Middle frontal gyrus (tissue), 1 donor: ENCODE data around the gene KCNIP3.

Source experiments
- DNase-seq: peaks from one replicate; pipeline ENCODE4 v3.0.0-alpha.2; 2015; ENCODE audit warnings: low spot score; ENCODE audit errors: extremely low spot score

Gene KCNIP3

DNA sequence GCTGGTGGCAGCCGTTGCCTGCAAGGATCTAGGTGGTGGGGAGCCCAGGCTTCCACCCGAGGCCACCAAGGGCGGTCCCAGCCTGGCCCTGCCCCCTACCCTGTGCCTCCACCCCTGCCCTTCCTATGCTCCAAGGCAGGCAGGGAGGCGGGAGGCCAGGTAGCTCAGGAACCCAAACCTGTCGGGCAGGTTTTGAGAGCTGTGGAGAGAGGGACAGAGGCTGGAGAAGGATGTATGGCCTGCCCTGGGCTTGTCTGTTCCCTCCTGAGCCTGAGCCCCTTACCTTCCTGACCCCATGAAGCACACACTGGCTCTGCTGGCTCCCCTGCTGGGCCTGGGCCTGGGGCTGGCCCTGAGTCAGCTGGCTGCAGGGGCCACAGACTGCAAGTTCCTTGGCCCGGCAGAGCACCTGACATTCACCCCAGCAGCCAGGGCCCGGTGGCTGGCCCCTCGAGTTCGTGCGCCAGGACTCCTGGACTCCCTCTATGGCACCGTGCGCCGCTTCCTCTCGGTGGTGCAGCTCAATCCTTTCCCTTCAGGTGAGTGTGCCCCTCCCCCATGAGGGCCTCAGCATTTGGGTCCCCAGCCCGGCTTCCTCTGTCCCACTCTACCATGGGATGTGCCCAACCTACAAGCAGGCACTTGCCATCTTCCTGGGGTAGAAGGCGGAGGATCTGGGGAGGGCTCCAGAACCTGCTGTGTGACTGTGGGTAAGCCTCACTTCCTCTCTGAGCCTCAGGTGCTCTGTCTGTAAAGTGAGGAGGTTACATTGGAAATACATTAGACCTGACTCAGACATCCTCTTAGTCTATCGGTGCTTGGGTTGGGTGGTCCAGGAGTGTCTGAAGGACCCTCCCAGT, 22.6 kb upstream of the KCNIP3 start, which contains the start of gene PROM2:
TSS of gene PROM2 (plus strand) at position 159 of the 860 bp plus-strand sequence. CDS start at position 296, 137 bp downstream.
- no peak for DNase-seq

DNA sequence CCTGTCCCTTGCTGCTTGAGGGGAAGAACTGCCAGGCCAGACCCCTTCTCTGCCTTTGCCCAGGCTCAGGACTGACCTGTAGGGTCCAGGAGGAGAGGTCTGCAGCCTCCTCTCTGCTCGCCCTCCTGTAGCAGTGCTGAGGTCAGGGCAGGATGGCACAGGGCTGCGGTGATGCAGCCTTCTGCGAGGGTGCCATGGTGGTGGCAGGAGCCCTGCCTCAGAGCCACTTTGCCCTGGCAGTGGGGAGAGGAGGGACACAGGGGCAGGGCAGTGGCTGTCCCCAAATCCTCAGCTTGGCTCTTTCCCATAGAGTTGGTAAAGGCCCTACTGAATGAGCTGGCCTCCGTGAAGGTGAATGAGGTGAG, 22.0 kb upstream of the KCNIP3 start:
- DNase-seq: no peak

DNA sequence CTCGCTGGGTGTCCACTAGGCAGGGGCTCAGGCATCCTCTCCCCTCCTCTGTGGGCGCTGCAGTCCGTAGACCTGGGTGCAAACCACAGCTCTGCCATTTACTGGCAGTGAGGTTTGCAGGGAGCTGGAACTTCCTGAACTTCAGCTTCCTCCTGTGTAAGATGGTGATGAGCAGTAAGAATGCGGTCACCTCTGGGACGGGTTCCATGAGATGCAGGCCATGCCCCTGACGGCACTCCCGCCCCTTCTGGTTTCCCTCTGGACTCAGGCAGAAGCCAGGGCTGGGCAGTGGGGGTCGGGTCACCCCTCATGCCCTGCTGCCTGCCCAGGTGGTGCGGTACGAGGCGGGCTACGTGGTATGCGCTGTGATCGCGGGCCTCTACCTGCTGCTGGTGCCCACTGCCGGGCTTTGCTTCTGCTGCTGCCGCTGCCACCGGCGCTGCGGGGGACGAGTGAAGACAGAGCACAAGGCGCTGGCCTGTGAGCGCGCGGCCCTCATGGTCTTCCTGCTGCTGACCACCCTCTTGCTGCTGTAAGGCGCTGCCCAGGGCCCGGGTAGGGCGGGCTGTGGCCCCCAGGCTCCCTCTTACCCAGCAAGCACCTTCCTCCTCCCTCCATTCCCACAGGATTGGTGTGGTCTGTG, 21.4 kb upstream of the KCNIP3 start:
- DNase-seq: no peak

DNA sequence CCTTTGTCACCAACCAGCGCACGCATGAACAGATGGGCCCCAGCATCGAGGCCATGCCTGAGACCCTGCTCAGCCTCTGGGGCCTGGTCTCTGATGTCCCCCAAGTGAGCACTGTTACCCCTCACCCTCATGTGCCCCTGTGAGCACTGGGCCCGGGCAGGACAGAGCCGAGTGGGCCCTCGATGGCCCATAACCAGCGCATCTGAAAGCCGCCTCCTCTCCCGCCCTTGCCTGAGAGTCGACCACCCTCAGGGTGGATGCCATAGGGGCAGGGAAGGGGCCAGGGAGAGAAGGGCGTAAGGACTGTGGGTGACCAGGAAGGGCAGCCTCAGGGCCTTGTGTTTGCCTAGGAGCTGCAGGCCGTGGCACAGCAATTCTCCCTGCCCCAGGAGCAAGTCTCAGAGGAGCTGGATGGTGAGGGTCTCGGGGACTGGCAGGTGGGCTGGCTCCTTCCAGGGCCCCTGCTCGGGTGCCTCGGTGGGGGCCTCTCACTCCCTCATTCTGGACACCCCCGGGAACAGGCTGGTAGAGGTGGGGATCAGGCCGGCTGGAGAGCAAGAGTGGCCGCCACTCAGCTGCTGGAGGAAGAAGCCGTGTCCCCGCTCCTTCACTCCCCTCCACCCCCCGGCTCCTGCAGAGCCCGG, 20.8 kb upstream of the KCNIP3 start:
- DNase-seq: no peak

DNA sequence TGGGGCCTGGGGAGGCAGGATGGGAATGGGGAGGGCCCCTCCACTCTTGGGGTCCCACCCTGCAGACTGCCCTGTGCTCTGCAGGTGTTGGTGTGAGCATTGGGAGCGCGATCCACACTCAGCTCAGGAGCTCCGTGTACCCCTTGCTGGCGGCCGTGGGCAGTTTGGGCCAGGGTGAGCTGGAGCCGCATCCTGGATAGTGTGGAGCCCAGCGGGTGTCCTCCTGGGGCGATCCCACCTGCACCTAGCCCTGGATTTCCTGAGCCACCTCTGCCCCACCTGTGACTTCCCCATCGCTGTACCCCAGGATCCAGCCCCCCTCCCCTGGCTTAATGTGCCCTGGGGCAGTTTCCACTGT, 20.3 kb upstream of the KCNIP3 start:
- no peak for DNase-seq

DNA sequence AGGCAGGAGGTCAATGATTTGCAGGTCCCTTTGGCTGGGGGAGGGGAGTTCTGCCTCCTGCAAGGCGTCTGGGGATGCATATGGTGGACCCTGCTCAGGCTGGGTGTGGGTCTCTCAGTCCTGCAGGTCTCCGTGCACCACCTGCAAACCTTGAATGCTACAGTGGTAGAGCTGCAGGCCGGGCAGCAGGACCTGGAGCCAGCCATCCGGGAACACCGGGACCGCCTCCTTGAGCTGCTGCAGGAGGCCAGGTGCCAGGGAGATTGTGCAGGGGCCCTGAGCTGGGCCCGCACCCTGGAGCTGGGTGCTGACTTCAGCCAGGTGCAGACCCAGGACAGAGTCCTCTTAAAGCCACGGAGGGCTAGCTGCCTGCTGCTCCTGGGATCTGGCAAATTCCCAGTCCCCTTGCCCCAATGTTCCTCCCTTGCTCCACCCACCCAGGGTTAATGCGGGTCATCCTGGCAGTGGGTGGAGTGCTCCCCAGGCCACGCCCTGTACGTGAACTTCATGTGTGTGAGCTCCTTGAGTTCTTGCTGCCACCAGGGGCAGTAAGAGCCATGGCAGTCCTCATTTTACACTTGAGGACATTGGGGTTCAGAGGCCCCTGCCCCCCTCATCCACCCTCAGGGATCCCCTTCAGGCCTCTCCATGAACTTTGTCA, 19.8 kb upstream of the KCNIP3 start:
- no peak for DNase-seq

DNA sequence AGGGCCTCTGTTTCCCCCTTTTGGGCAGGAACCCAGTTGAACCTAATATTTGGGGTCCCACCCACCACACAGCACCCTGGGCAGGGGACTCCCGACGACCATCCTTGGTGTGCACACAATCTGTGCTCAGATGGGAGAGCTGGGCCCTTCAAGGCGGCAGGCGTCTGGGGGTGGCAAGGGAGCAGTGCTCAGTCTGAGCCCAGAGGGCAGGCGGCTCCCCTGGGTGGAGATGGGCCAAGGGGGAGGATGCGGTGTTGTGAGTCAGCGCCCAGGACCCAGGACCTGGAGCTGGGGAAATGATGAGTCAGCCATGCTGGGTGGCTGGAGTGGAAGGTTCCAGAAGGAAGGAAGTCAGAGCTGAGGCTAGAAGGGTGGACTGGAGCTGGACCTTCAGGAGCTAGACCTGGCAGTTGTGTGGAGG, 19.1 kb upstream of the KCNIP3 start:
- no peak for DNase-seq

DNA sequence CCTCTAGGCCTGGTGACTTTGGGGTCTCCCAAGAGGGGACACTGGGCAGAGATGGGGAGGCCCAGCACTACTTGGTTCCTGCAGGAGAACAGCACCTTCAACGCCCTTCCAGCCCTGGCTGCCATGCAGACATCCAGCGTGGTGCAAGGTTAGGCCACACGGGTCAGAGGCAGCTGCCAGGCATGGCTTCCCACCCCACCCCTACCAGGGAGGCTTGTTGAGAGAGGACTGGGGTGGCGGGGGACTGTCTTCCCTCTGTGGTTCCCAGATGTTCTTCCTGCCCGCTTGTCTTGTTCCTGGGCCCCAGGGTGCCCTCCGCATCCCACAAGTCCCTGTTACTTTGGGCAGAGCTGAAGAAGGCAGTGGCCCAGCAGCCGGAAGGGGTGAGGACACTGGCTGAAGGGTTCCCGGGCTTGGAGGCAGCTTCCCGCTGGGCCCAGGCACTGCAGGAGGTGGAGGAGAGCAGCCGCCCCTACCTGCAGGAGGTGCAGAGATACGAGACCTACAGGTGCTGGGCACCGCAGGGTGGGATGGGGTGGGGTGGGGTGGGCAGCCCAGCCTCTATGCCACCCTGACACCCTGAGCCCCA, 18.4 kb upstream of the KCNIP3 start:
- no peak for DNase-seq

DNA sequence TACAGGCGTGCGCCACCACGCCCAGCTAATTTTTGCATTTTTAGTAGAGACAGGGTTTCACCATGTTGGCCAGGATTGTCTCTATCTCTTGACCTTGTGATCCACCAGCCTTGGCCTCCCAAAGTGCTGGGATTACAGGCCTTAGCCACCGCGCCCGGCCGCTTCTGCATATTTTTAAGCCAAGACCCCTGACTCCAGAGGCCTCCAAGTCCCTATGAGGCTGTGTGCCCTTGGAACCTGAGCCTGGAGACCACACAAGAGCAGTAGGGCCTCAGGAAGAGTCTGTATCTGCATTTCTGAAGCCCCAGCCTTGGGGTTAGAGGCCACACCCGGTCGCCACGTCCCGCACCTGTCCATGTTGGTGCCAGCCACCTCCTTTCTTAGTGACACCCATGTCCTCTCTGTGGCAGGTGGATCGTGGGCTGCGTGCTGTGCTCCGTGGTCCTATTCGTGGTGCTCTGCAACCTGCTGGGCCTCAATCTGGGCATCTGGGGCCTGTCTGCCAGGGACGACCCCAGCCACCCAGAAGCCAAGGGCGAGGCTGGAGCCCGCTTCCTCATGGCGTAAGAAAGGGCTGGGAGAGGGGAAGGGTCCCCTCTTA, 17.6 kb upstream of the KCNIP3 start:
- DNase-seq: no peak

DNA sequence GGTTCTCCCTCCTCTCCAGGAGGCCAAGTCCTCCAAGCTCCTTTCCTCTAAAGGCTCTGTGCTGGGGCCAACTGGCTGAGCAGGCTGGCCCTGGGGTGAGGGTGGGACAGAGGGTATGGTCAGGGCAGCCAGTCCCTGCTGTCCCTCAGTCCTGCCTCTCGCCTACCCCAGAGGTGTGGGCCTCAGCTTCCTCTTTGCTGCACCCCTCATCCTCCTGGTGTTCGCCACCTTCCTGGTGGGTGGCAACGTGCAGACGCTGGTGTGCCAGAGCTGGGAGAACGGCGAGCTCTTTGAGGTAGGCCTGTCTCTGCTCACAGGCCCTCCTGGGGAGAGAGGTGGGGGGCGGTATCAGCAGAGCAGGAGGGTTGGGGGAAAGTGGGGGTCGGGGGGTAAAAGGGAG, 16.1 kb upstream of the KCNIP3 start:
- no peak for DNase-seq

DNA sequence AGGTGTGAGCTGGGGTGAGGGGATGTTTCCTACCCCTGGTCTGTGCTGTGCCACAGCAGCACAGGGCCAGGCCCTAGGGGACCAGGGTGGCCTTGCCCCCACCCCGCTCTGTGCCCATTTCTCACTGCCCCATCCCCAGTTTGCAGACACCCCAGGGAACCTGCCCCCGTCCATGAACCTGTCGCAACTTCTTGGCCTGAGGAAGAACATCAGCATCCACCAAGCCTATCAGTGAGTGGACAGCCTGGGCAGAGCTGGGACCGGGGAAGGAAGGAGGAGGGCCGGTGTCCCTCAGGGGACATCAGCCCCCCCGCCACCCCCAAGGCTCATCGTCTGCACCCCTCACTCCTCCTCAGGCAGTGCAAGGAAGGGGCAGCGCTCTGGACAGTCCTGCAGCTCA, 15.4 kb upstream of the KCNIP3 start:
- DNase-seq: no peak

DNA sequence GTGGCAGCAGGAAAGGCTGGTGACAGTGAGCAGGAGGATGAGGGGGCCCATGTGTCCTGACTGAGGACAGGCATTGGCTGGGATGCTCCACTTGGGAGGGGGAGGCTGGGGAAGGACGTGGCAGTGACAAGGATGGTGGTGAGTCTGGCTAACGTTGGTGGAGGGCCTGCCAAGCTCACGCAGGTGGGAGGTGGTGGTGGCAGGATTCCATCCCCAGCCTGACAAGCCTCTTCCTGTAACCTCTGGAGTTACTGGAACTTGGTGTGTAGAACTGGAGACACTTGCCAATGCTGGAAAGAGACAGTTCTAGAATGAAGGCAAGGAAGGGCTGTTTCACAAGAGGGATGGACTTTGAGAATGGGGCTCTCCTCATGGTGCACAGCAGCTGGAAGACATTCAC, 14.7 kb upstream of the KCNIP3 start:
- DNase-seq: no peak

DNA sequence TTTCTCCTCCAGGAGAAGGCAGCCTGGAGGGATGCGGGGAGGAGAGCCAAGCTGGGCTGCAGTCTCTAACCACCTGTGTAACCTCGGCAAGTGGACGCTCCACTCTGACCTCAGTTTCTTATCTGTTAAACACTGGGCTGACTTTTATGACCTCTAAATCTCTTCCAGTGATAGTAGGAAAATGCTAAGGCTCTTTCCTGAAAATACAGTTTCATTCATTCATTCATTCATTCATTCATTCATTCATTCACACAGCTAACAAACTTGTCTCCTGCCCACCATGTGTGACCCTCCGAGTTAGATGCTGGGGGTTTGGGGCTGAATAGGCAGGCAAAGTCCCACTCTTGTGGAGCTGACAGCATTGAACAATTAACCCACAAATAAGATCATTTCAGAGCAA, 13.6 kb upstream of the KCNIP3 start:
- no peak for DNase-seq

DNA sequence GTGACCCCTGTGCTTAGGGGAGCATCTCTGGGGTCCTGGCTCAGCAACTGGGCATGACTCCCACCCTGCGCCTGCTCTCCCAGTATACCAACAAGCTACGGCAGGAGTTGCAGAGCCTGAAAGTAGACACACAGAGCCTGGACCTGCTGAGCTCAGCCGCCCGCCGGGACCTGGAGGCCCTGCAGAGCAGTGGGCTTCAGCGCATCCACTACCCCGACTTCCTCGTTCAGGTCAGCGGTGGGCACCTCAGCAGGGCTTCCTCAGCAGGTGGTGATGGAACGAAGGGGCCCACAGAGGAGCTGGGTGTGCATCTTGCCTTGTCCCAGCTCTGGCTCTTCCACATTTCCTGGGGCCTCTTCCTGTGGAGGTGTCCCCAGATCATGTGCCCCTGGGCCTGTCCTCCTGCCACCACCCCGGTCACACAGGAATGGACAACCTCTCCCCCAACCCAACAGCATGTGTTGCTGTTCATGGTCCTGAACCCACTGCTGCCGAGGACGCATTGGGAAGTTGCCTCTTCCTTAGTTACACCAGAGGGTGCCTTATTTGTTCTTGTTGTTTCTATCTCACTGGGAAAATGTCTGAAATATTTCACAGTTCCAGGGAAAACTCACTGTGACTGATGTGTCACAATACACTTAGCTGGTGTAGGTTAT, 12.1 kb upstream of the KCNIP3 start:
- DNase-seq: no peak

DNA sequence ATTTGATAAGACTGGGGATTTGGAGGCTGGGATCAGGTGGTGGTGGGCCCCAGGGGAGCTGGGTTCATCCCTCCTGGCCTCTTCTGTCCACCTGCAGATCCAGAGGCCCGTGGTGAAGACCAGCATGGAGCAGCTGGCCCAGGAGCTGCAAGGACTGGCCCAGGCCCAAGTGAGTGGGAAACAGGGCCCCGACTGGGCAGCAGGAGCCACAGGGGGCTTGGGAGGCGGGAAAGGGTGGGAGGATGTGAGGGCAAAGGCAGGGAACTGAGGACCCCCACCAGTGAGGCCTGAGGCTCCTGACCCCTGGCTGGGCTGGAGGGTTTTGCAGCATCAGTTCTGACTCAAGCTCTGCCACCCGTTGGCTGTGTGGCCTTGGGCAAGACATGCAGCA, 11.6 kb upstream of the KCNIP3 start:
- DNase-seq: no peak

DNA sequence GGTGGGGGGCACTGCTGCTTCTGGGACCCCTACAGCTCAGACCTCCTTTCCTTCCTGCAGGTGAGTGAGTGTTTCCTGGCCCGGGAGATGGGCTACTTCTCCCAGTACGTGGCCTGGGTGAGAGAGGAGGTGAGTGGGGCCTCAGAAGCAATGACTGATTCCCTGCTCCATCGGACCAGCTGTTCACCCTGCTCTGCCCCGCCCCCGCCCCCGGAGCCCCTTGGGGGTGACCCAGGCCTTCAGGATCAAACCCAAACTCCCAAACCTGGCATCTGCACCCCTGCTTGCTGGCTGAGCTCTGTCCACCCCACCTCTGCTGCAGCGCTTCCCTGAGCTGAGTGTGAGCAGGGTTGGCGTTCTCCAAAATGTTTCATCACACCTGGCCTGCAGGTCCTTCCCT, 9.8 kb upstream of the KCNIP3 start:
- DNase-seq: no peak

DNA sequence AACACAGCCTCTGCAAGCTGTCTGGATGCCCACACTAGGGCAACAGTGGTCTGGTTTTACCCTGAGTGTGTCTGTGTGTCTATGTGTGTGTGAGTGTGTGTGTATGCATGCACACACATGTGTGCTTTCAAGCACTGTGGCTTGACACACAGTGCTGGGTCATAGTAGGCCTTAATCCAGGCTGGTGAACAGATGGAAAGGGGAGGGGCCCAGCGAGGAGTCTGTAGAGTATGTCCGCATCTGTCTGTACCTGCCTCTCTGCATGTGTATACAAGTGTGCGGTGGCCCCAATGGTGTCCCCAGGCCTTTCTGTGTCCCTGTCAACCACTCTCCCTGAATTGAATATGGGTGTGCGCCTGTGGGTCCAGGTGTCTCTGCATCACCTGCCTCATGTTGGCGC, 9.3 kb upstream of the KCNIP3 start:
- DNase-seq: no peak

DNA sequence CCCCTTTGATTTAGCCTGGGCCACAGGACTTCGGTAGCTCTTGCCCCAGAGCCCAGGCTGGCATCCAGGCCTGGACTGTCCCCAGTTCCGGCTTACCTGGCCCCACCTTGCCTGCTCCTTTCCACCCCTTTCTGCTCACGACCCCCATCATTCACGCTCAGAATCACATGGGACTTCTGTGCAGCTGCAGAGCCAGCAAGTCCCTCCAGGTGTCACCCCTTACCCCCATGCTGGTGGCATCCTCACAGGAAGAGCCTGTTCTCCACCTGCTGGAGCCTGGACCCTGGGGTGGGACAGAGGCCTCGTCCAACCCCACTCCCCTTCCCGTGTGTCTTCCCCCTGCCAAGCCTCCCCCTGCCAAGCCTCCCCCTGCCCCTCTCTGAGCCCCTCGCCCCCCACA, 7.9 kb upstream of the KCNIP3 start:
- DNase-seq: no peak

DNA sequence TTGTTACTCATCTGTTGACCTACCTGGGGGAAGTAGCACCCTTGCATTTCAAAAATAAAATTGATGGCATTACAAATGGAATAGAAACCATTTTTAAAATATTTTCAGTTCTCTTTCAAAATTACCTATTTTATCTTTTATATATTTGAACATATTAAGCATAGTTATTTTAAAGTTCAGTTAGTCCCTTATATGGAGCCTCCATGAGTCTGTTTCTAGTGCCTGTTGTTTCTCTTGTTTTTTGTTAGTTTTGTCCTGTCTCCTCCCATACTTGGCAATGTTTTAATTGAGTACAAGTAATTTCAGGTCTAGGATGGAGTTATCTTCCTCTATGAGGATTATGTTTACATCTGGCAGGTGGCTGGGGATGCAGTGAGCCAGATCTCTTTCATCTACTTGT, 5.9 kb upstream of the KCNIP3 start:
- DNase-seq: no peak

DNA sequence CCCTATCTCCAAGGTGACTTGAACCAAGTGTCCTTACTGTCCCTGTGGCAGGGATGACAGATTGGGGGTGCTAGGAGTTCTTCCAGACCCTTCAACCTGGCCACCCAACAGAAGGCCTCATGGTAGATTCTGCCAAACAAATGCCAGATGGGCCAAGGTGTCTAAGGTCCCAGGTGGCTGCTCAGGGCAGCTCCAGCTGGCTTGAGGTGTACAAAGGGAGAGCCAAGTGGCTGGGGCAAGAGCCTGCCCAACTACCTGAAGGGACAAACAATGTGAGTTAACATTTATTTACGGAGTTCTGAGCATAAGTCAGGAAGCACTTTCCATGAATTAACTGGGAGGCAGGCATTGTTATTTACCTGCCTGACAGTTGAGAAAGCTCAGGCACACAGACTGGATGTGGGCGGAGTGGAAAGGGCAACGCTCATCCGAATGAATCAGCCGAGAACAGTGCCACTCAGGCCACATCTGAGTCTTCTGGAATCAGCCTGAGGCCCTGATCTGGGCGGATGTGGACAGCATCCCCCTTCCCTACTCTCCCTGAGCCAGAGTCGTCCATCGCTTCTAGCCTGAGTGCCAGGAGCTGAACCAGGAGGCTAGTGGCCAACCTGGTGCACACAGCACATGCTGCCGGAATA, 4.4 kb upstream of the KCNIP3 start:
- DNase-seq: no peak
